ENCODE data around the gene TRIM2.

- TF ChIP-seq, protein P1, sequence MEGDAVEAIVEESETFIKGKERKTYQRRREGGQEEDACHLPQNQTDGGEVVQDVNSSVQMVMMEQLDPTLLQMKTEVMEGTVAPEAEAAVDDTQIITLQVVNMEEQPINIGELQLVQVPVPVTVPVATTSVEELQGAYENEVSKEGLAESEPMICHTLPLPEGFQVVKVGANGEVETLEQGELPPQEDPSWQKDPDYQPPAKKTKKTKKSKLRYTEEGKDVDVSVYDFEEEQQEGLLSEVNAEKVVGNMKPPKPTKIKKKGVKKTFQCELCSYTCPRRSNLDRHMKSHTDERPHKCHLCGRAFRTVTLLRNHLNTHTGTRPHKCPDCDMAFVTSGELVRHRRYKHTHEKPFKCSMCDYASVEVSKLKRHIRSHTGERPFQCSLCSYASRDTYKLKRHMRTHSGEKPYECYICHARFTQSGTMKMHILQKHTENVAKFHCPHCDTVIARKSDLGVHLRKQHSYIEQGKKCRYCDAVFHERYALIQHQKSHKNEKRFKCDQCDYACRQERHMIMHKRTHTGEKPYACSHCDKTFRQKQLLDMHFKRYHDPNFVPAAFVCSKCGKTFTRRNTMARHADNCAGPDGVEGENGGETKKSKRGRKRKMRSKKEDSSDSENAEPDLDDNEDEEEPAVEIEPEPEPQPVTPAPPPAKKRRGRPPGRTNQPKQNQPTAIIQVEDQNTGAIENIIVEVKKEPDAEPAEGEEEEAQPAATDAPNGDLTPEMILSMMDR (conservative IDR thresholded peaks at IDR 0.05; ENCODE audit: low read length): no peak
- TF ChIP-seq EZH2phosphoT487 (IDR thresholded peaks at IDR 0.05; ENCODE audit: borderline replicate concordance, low read depth, low read length): no peak
These were observed 53.7 kb downstream of the TRIM2 start for GRCh38 chr4:153257991-153258390.
